ENCODE data around the gene STXBP1.

DNA sequence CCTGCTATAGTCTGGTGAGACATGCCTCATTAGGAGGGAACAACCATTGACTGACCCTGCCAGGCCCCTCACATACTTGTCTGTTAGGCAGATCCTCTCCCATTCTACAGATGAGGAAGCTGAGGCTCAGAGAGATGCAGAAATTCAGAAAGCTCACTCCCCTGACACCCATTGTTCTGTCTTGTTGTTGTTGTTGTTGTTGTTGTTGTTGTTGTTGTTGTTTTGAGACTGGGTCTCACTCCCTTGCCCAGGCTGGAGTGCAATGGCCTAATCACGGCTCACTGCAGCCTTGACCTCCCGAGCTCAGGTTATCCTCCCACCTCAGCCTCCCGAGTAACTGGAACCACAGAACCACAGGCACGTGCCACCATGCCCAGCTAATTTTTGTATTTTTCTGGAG, 81.6 kb downstream of the STXBP1 start:
- TF ChIP-seq, protein P1, sequence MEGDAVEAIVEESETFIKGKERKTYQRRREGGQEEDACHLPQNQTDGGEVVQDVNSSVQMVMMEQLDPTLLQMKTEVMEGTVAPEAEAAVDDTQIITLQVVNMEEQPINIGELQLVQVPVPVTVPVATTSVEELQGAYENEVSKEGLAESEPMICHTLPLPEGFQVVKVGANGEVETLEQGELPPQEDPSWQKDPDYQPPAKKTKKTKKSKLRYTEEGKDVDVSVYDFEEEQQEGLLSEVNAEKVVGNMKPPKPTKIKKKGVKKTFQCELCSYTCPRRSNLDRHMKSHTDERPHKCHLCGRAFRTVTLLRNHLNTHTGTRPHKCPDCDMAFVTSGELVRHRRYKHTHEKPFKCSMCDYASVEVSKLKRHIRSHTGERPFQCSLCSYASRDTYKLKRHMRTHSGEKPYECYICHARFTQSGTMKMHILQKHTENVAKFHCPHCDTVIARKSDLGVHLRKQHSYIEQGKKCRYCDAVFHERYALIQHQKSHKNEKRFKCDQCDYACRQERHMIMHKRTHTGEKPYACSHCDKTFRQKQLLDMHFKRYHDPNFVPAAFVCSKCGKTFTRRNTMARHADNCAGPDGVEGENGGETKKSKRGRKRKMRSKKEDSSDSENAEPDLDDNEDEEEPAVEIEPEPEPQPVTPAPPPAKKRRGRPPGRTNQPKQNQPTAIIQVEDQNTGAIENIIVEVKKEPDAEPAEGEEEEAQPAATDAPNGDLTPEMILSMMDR (IDR thresholded peaks at IDR 0.05 in 2 of 3, conservative IDR thresholded peaks at IDR 0.05 in 1 of 3; ENCODE audit: borderline replicate concordance in 1 of 3, insufficient read depth in 1 of 3, low read depth in 2 of 3, low read length in 2 of 3), result no peak
- no peak for TF ChIP-seq EZH2phosphoT487 (IDR thresholded peaks at IDR 0.05; ENCODE audit: borderline replicate concordance)
- TF ChIP-seq, protein P2, sequence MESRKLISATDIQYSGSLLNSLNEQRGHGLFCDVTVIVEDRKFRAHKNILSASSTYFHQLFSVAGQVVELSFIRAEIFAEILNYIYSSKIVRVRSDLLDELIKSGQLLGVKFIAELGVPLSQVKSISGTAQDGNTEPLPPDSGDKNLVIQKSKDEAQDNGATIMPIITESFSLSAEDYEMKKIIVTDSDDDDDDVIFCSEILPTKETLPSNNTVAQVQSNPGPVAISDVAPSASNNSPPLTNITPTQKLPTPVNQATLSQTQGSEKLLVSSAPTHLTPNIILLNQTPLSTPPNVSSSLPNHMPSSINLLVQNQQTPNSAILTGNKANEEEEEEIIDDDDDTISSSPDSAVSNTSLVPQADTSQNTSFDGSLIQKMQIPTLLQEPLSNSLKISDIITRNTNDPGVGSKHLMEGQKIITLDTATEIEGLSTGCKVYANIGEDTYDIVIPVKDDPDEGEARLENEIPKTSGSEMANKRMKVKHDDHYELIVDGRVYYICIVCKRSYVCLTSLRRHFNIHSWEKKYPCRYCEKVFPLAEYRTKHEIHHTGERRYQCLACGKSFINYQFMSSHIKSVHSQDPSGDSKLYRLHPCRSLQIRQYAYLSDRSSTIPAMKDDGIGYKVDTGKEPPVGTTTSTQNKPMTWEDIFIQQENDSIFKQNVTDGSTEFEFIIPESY (IDR thresholded peaks at IDR 0.05; ENCODE audit: extremely low read depth, insufficient replicate concordance, low read length), result no peak
- no peak for TF ChIP-seq RAD21 (IDR thresholded peaks at IDR 0.05; ENCODE audit: low read depth)
- no peak for TF ChIP-seq POLR2A (IDR thresholded peaks at IDR 0.05; ENCODE audit: borderline replicate concordance, extremely low read depth, insufficient read depth, insufficient read length)
- no peak for TF ChIP-seq EZH2 (IDR thresholded peaks at IDR 0.05)
- no peak for TF ChIP-seq ZNF274 (IDR thresholded peaks at IDR 0.05; ENCODE audit: low read depth, low read length)
- no peak for TF ChIP-seq JUND (IDR thresholded peaks at IDR 0.05)
- no peak for TF ChIP-seq POLR2AphosphoS5 (IDR thresholded peaks at IDR 0.05; ENCODE audit: low read depth, low read length)
- no peak for TF ChIP-seq SRF (IDR thresholded peaks at IDR 0.05; ENCODE audit: low read depth)
- no peak for TF ChIP-seq CBX3 (IDR thresholded peaks at IDR 0.05; ENCODE audit: low read depth)
- TF ChIP-seq YY1 (IDR thresholded peaks at IDR 0.05; ENCODE audit: extremely low read depth, insufficient replicate concordance, low read depth, low read length), result no peak
- TF ChIP-seq, protein P3, sequence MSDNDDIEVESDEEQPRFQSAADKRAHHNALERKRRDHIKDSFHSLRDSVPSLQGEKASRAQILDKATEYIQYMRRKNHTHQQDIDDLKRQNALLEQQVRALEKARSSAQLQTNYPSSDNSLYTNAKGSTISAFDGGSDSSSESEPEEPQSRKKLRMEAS (IDR thresholded peaks at IDR 0.05), result no peak
